Activated CD4-positive, alpha-beta T cell treated with anti-CD3 and anti-CD28 coated beads, Interleukin-2, amount 10 ng/mL, durations not matched to agents 7 days and 5 days (primary cell): ENCODE data around the gene ELOVL6. TPM values are rescaled to one million over a fixed set of nuclear protein-coding genes. Genes with fewer than 3 reads are reported as not detected.

ENCODE experiments used
- CTCF ChIA-PET: fragments of 350-600 bp; sonication (Branson Sonifier 250); formaldehyde crosslinking; loops from one replicate; lab custom pipeline; 2021; ENCODE audit warnings: antibody characterized with exemption; lab: Charles Lee
- POLR2A ChIA-PET: fragments of 350-600 bp; sonication (Branson Sonifier 250); formaldehyde crosslinking; loops from one replicate; lab custom pipeline; 2021; ENCODE audit warnings: antibody characterized with exemption; lab: Charles Lee
- DNase-seq: peaks from one replicate; pipeline ENCODE4 v3.0.0-alpha.2; 2020
- H3K27ac Mint-ChIP-seq: one replicate; pipeline ENCODE4 v1.8.0; 2021; ENCODE audit warnings: mild to moderate bottlenecking, moderate library complexity, mixed read lengths
- H3K27me3 Mint-ChIP-seq: one replicate; pipeline ENCODE4 v1.8.0; 2021; ENCODE audit warnings: mixed read lengths
- H3K36me3 Mint-ChIP-seq: one replicate; pipeline ENCODE4 v1.8.0; 2021; ENCODE audit warnings: low read depth, mixed read lengths
- H3K4me1 Mint-ChIP-seq: one replicate; pipeline ENCODE4 v1.8.0; 2021; ENCODE audit warnings: mixed read lengths
- H3K4me3 Mint-ChIP-seq: one replicate; pipeline ENCODE4 v1.8.0; 2021; ENCODE audit warnings: mild to moderate bottlenecking, moderate library complexity, mixed read lengths
- H3K9me3 Mint-ChIP-seq: one replicate; pipeline ENCODE4 v1.8.0; 2021; ENCODE audit warnings: mixed read lengths
- total RNA-seq, 2 experiments: library from RNA; stranded (reverse); gene quantifications; one replicate each; pipeline ENCODE4 v1.2.3, GENCODE V29; 2021

The ELOVL6 gene
- total RNA-seq, 2 experiments from 2014 or later, result 14.7 to 16.0 TPM

- Mint-ChIP-seq H3K27me3 (peaks cover 7% of the 10 kb centered on the region), H3K36me3 (no peaks in the 10 kb centered on the region), H3K27ac (no peak overlapping the region), H3K4me3 (no peak overlapping the region), H3K9me3 (no peaks in the 10 kb centered on the region), H3K4me1 (no peaks in the 10 kb centered on the region)
- ChIA-PET POLR2A (no interaction called here), CTCF (interaction anchor here (0.6 to 1.4 kb wide), 2 partner anchors 17 to 1004 kb away, joined by 3 to 4 read pairs; no protein-coding TSS in a partner anchor)
- no peak for DNase-seq
These were observed 176.0 kb downstream of the ELOVL6 start for GRCh38 chr4:110022457-110022856.

GRCh38 chr4:110020646-110021443, 177.6 kb downstream of the ELOVL6 start:
- Mint-ChIP-seq H3K4me1 (no peaks in the 10 kb centered on the region), H3K27me3 (peaks cover 3% of the 10 kb centered on the region), H3K9me3 (no peaks in the 10 kb centered on the region), H3K27ac (no peak overlapping the region), H3K36me3 (no peaks in the 10 kb centered on the region), H3K4me3 (no peak overlapping the region)
- DNase-seq, result no peak
- ChIA-PET CTCF (interaction anchor here (0.7 to 1.4 kb wide), 5 partner anchors 11 to 295 kb away, joined by 3 to 5 read pairs (median 3); no protein-coding TSS in a partner anchor), POLR2A (no interaction called here)

- Mint-ChIP-seq H3K9me3 (no peaks in the 10 kb centered on the region), H3K4me1 (no peaks in the 10 kb centered on the region), H3K36me3 (no peaks in the 10 kb centered on the region), H3K4me3 (no peak overlapping the region), H3K27me3 (peaks cover 3% of the 10 kb centered on the region), H3K27ac (no peak overlapping the region)
- ChIA-PET CTCF (interaction anchor here (0.7 to 1.4 kb wide), 4 partner anchors 14 to 296 kb away, joined by 3 to 5 read pairs (median 3); no protein-coding TSS in a partner anchor), POLR2A (no interaction called here)
- DNase-seq, result no peak
These were observed 178.3 kb downstream of the ELOVL6 start for GRCh38 chr4:110020139-110020538.

- no peak overlapping the region for H3K4me3 Mint-ChIP-seq
- H3K4me1 Mint-ChIP-seq, result no peaks in the 10 kb centered on the region
- peaks cover 3% of the 10 kb centered on the region for H3K27me3 Mint-ChIP-seq
- DNase-seq, result no peak
- CTCF ChIA-PET, result interaction anchor here (0.6 to 1.4 kb wide), 2 partner anchors 21 to 335 kb away, joined by 4 to 5 read pairs; no protein-coding TSS in a partner anchor
- no peak overlapping the region for H3K27ac Mint-ChIP-seq
- POLR2A ChIA-PET, result no interaction called here
- no peaks in the 10 kb centered on the region for H3K36me3 Mint-ChIP-seq
- H3K9me3 Mint-ChIP-seq, result no peaks in the 10 kb centered on the region
These were observed 179.3 kb downstream of the ELOVL6 start for GRCh38 chr4:110019153-110019552.

GRCh38 chr4:110014233-110014632, 184.2 kb downstream of the ELOVL6 start:
- peaks cover 2% of the 10 kb centered on the region for H3K27me3 Mint-ChIP-seq
- no peak overlapping the region for H3K4me3 Mint-ChIP-seq
- no peaks in the 10 kb centered on the region for H3K36me3 Mint-ChIP-seq
- H3K27ac Mint-ChIP-seq, result no peak overlapping the region
- H3K4me1 Mint-ChIP-seq, result no peaks in the 10 kb centered on the region
- DNase-seq, result no peak
- CTCF ChIA-PET, result no interaction called here
- H3K9me3 Mint-ChIP-seq, result no peaks in the 10 kb centered on the region
- POLR2A ChIA-PET, result no interaction called here

GRCh38 chr4:110012917-110013316, 185.5 kb downstream of the ELOVL6 start:
- H3K4me1 Mint-ChIP-seq, result peaks cover 1% of the 10 kb centered on the region
- no peak for DNase-seq
- no peaks in the 10 kb centered on the region for H3K9me3 Mint-ChIP-seq
- peaks cover 2% of the 10 kb centered on the region for H3K27me3 Mint-ChIP-seq
- no peaks in the 10 kb centered on the region for H3K36me3 Mint-ChIP-seq
- POLR2A ChIA-PET, result no interaction called here
- CTCF ChIA-PET, result interaction anchor here (1.0 kb wide), 1 partner anchor 43 kb away, joined by 3 read pairs; no protein-coding TSS in a partner anchor
- H3K27ac Mint-ChIP-seq, result no peak overlapping the region
- no peak overlapping the region for H3K4me3 Mint-ChIP-seq

GRCh38 chr4:110010797-110011196, 187.6 kb downstream of the ELOVL6 start:
- CTCF ChIA-PET, result interaction anchor here (1.4 kb wide), 1 partner anchor 12 kb away, joined by 3 read pairs; no protein-coding TSS in a partner anchor
- H3K9me3 Mint-ChIP-seq, result no peaks in the 10 kb centered on the region

GRCh38 chr4:110009550-110009949, 188.9 kb downstream of the ELOVL6 start:
- H3K27me3 Mint-ChIP-seq, result peaks cover 2% of the 10 kb centered on the region
- no peak overlapping the region for H3K4me3 Mint-ChIP-seq
- no peaks in the 10 kb centered on the region for H3K9me3 Mint-ChIP-seq
- H3K4me1 Mint-ChIP-seq, result peaks cover 4% of the 10 kb centered on the region
- DNase-seq, result no peak
- CTCF ChIA-PET, result interaction anchor here (1.3 to 1.4 kb wide), 2 partner anchors 11 to 12 kb away, joined by 3 to 4 read pairs; no protein-coding TSS in a partner anchor
- H3K36me3 Mint-ChIP-seq, result no peaks in the 10 kb centered on the region
- H3K27ac Mint-ChIP-seq, result no peak overlapping the region
- POLR2A ChIA-PET, result no interaction called here

More at GRCh38 chr4:110010797-110011196, 187.6 kb downstream of the ELOVL6 start:
- H3K4me3 Mint-ChIP-seq, result no peak overlapping the region
- H3K27me3 Mint-ChIP-seq, result peaks cover 2% of the 10 kb centered on the region
- POLR2A ChIA-PET, result no interaction called here
- DNase-seq, result no peak
- H3K4me1 Mint-ChIP-seq, result peaks cover 1% of the 10 kb centered on the region
- no peak overlapping the region for H3K27ac Mint-ChIP-seq
- H3K36me3 Mint-ChIP-seq, result no peaks in the 10 kb centered on the region

- POLR2A ChIA-PET, result no interaction called here
- Mint-ChIP-seq H3K27me3 (peaks cover 6% of the 10 kb centered on the region), H3K9me3 (no peaks in the 10 kb centered on the region), H3K36me3 (no peaks in the 10 kb centered on the region), H3K4me3 (no peak overlapping the region), H3K4me1 (peaks cover 4% of the 10 kb centered on the region), H3K27ac (no peak overlapping the region)
- DNase-seq, result no peak
- CTCF ChIA-PET, result interaction anchor here (0.8 kb wide), 1 partner anchor 11 kb away, joined by 5 read pairs; no protein-coding TSS in a partner anchor
These were observed 189.9 kb downstream of the ELOVL6 start for GRCh38 chr4:110008540-110008939.

- Mint-ChIP-seq H3K27me3 (peaks cover 6% of the 10 kb centered on the region), H3K4me1 (peaks cover 12% of the 10 kb centered on the region), H3K27ac (no peak overlapping the region), H3K9me3 (no peaks in the 10 kb centered on the region), H3K36me3 (no peaks in the 10 kb centered on the region), H3K4me3 (no peak overlapping the region)
- ChIA-PET POLR2A (no interaction called here), CTCF (interaction anchor here (1.6 kb wide), 1 partner anchor 509 kb away, joined by 11 read pairs; no protein-coding TSS in a partner anchor)
- DNase-seq, result no peak
These were observed 191.2 kb downstream of the ELOVL6 start for GRCh38 chr4:110007217-110007616.

- Mint-ChIP-seq H3K27me3 (peaks cover 6% of the 10 kb centered on the region), H3K4me1 (peaks cover 20% of the 10 kb centered on the region), H3K9me3 (no peaks in the 10 kb centered on the region), H3K36me3 (no peaks in the 10 kb centered on the region), H3K27ac (no peak overlapping the region), H3K4me3 (no peak overlapping the region)
- ChIA-PET POLR2A (no interaction called here), CTCF (interaction anchor here (0.6 to 1.6 kb wide), 8 partner anchors 15 to 511 kb away, joined by 3 to 11 read pairs (median 3); no protein-coding TSS in a partner anchor)
- peak; percentile 44 for DNase-seq
These were observed 192.9 kb downstream of the ELOVL6 start for GRCh38 chr4:110005461-110006056.

- H3K27me3 Mint-ChIP-seq, result peaks cover 6% of the 10 kb centered on the region
- CTCF ChIA-PET, result interaction anchor here (1.1 kb wide), 1 partner anchor 512 kb away, joined by 4 read pairs; no protein-coding TSS in a partner anchor
- no peak overlapping the region for H3K4me3 Mint-ChIP-seq
- H3K4me1 Mint-ChIP-seq, result peaks cover 20% of the 10 kb centered on the region
- POLR2A ChIA-PET, result no interaction called here
- no peaks in the 10 kb centered on the region for H3K9me3 Mint-ChIP-seq
- no peak overlapping the region for H3K27ac Mint-ChIP-seq
- DNase-seq, result no peak
- H3K36me3 Mint-ChIP-seq, result no peaks in the 10 kb centered on the region
These were observed 193.9 kb downstream of the ELOVL6 start for GRCh38 chr4:110004556-110004955.
